Mucosa of gallbladder (tissue), 1 donor: Measurements from ENCODE around the gene KLHDC7B. TPM values are rescaled to one million over a fixed set of nuclear protein-coding genes. Genes with fewer than 3 reads are reported as not detected.
"Not testable (repeated sequence)": the region's sequence is repeated elsewhere in the genome, so short reads cannot be mapped to it uniquely, and the experiment has no call there.

Experiments
- DNase-seq: peaks from one replicate; pipeline ENCODE4 v3.0.0-alpha.2; 2020; ENCODE audit warnings: low spot score
- total RNA-seq: library from RNA; stranded (reverse); gene quantifications from one replicate; pipeline ENCODE4 v1.2.1, GENCODE V29; 2021
- donor health status: DM: no; HTN: no; CAD: no.

The KLHDC7B gene
- total RNA-seq, 1 donor from 2014 or later, result 0.17 TPM

DNA sequence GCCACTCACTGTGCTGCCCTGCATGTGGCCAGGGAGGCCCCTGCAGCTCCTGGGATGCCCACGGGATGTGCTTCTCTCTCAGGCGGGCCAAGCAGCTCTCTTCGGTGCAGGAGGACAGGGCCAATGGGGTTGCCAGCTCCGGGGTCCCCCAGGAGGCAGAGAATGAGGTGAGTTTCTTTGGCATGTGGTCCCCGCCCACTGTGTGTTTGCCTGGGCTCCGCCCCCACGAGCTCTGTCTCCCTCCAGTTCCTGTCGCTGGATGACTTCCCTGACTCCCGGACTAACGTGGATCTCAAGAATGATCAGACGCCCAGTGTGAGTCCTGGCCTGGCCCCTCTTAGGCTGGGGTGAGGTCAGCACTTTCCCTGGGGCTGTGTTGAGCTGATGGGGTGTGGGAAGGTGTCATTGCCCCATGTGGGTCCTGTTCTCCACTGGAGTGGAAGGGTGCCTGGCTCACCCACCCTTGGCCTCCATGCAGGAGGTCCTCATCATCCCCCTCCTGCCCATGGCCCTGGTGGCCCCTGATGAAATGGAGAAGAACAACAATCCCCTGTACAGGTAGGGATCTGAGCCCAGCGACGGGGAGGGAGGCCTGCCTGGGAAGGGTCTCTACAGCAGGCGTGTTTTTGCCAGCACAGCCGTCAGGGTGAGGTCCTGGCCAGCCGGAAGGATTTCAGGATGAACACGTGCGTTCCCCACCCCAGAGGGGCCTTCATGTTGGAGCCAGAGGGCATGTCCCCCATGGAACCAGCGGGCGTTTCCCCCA is 28.0 kb upstream of the KLHDC7B start:
- no peak for DNase-seq

GRCh38 chr22:50518606-50519005 is 27.1 kb upstream of the KLHDC7B start:
- no peak for DNase-seq

- no peak for DNase-seq
Observed at GRCh38 chr22:50519151-50519550, 26.5 kb upstream of the KLHDC7B start.

DNA sequence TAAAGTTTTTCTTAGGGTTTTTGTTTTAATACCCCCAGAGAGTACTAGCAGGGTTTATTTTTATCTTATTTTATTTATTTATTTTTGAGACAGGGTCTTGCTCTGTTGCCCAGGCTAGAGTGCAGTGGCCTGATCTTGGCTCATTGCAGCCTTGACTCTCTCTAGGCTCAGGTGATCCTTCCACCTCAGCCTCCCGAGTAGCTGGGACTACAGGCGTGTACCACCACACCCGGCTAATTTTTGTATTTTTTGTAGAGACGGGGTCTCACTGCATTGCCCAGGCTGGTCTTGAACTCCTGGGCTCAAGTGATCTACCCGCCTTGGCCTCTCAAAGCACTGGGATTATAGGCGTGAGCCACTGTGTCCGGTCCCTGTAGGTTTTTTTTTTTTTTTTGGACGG is 25.5 kb upstream of the KLHDC7B start:
- DNase-seq, result not testable (repeated sequence)

DNA sequence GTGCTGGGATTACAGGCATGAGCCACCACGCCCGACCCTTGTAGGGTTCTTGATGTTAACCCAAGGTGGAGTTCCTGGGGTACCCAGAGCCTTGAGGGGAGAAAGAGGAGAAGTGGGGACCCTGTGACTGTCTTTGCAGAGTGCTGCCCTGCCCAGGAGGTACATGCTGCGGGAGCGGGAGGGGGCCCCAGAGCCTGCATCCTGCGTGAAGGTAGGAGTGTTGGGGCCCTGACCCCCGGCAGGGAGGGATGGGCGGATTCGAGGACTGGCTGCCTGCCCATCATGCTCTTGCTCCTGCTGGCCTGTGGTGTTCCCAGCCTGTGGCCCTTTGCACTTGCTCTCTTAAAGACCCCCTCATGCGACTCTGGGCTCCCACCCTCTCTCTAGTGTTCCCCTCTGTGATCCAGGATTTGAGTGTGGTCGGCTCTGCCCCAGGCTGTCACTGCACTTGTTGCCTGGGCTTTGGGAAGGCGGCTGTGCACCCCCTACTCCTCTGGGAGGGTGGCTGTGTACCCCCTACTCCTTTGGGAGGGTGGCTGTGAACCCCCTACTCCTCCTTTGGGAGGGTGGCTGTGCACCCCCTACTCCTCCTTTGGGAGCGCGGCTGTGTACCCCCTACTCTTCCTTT is 24.8 kb upstream of the KLHDC7B start:
- DNase-seq, result no peak

GRCh38 chr22:50521710-50522109 is 24.0 kb upstream of the KLHDC7B start:
- DNase-seq, result no peak

DNA sequence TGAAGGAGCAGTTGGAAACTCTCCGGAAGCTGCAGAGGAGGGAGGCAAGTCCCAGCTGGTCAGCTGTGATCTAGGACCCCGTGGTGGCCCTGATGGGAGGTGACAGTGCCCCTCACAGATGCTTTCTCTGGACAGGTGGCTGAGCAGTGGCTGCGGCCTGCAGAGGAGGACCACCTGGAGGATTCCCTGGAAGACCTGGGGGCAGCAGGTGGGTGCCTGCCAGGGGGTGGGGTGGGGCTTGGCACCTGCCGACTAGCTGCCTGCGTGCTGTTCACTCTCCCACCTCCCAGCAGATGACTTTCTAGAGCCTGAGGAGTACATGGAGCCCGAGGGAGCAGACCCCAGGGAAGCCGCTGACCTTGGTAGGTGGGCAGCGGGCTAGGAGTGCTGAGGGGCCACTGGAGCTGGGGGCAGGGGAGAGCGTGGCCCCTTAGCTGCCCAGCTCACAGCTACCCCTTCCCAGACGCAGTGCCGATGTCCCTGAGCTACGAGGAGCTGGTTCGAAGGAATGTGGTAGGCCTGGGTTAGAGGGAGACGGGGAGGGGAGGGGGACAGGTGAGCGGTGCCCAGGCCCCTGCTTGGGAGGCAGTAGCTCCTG is 23.4 kb upstream of the KLHDC7B start:
- DNase-seq, result no peak

- no peak for DNase-seq
Observed at GRCh38 chr22:50522806-50523438, 22.8 kb upstream of the KLHDC7B start.

GRCh38 chr22:50523458-50523805 is 22.3 kb upstream of the KLHDC7B start:
- DNase-seq, result no peak

DNA sequence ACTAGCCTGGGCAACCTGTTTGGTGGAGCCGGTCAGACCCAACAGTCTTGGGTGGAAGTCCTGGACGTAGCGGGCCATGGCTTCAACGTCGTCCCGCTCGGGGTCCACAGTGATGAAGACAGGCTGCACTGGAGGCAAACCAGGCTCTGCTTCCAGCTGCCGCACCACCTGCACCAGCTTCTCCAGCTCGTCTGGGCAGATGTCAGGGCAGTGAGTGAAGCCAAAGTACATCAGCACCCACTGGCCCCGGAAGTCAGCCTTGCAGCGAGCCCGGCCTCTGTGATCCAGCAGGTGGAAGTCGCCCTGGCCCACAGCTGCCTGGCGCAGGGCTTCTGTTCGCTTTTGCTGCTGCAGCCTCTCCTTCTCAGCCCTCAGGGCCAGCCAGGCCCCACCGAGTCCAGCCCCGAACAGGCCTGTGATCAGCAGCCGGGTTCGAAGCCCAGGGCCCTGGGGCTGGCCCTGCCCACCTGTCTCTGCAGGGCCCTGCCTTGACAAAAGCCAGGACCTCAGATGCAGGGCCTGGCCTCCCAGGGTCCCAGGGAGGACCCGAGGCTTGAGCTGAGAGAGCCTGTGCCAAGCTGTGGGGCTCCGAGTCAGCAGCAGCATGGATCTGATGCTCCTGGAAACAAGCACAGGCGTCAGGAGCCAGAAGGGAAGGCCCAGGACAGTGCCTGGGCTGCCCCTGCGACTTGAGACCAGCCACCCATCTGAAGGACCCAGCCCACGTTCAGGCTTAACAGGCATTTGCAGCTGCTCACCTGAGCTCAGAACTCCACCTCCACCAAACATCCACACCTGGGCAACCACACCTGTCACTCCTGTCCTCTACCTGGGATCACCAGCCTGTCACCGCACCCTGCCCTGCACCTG is 21.7 kb upstream of the KLHDC7B start:
- no peak for DNase-seq

- DNase-seq, result no peak
Observed at GRCh38 chr22:50524676-50525103, 21.0 kb upstream of the KLHDC7B start.

DNA sequence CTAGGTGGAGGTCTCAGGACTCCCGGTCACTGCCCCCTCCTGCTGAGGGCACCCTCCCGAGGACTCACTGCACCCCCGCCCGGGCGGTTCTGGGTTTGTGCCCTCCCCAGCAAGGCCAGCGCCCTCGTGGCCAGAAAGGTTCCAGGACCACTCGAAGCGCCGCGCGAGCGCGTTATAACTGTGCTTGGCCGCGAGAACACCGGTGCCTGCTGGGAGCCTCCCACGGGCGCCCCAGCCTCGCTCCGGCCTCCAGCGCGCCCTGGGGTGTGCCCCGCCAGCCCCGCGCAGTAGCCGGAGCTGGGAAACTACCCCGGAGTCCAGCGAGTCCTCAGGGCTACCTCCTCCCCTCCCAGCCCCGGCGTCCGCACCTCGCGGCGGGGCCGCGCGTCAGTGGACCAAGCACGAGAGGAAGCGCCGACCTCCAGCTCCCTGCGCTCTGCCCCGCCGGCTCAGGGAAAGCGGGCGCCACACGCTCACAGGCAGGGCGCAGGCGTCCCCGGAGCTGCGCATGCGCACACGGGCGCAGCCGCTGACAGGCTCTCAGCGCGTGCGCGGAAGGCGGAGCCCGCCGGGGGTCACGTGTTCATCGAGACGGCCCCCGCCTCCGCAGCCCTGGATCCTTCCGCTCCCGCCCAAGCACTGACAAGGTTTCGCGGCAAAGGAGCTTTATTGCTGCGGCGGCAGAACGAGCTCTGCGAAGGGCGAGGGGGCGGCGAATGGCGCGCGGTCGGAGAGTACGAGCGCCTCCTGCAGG is 20.4 kb upstream of the KLHDC7B start, which contains the start of gene SCO2:
TSS of gene SCO2 (minus strand) at position 495 of the 754 bp plus-strand sequence. CDS start 1,187 bp downstream, outside the sequence.
- DNase-seq, result peak; percentile 97

DNA sequence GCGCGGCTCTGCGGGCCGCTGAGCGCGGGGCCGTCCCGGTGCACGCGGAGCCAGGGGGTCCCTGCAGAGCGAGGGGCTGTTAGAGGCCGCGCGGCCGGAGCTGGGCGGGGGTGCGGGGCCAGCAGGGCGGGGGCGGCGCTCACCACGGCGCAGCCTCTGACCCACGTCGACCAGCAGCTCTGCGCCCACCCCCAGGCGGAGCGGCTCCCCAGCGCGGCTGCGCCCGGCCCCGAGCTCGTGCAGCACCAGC is 19.9 kb upstream of the KLHDC7B start:
- DNase-seq, result no peak

DNA sequence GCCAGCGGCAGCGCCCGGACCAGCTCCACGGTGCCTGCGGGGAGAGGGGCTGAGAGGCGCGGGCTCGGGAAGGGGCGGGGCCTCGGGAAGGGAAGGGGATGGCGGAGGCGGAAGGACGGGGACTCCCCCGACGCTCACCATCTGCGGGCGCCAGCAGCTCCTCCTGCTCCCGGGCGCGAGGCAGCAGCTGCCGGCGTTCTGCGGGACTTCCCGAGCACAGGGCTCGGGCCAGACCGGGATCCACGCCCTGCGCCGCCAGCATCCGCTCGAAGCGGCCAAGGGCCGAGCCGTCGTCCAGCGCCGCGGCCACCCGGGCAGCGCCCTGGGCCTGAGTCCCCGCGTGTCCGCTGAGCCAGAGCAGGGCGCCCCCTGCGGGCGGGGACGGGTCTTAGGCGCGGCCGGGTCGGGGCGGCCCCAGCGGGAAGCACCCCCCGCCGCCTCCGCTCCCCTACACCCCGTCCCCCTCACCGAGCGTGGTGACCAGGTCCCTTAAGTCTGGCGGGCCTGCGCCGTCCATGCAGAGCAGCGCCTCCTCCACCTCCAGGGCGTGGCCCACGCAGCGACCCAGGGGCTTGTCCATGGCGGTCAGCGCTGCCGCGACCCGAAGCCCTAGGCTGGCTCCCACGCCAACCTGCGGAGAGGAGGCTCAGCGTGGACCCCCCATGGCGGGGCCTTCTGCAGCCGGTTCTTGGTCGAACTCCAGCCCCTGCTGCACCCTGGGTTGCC is 19.4 kb upstream of the KLHDC7B start:
- peak; percentile 69 for DNase-seq

DNA sequence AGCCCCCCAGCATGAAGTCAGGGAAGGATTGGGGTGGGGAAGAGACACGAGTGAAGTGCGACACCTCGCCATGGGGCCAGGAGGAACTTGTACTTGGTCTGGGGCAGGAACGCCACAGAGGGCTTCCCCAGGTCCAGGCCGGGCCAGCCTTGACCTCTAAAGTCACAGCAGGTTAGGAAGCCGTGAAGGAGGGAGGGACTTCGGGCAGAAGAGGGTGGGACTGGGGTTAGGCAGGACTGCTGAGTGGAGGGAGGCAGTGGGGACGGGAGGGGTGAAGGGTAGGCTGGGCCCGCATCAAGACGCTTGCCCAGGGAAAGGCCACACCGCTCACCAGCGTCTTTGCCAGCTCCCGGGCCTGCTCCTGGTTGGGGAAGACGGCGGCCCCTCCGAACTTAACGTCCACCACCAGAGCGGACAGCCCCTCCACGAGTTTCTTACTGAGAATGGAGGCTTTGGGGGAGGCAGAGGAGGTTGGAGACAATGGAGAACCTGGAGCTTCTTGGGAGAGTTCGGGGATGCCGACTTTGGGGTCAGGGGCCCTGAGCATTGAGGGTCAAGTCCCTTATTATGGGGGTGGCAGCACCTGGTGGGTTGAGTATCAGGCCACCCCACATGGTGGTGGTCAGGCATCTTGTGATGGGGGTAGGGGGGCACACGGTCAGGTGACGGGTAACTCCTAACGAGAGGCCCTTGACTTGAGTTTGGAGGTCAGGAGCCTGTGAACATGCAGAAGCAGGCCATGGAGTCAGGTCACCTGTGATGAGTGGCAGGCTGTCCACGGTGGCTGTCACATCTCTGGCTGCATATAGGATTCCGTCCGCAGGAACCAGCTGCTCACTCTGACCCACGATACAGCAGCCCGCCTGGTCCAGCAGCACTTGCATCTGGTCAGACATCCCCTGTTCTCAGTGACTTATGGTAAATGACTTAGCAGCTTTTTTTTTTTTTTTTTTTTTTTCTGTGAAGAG is 18.6 kb upstream of the KLHDC7B start:
- no peak for DNase-seq

GRCh38 chr22:50527921-50528681 is 17.6 kb upstream of the KLHDC7B start:
- no peak for DNase-seq

DNA sequence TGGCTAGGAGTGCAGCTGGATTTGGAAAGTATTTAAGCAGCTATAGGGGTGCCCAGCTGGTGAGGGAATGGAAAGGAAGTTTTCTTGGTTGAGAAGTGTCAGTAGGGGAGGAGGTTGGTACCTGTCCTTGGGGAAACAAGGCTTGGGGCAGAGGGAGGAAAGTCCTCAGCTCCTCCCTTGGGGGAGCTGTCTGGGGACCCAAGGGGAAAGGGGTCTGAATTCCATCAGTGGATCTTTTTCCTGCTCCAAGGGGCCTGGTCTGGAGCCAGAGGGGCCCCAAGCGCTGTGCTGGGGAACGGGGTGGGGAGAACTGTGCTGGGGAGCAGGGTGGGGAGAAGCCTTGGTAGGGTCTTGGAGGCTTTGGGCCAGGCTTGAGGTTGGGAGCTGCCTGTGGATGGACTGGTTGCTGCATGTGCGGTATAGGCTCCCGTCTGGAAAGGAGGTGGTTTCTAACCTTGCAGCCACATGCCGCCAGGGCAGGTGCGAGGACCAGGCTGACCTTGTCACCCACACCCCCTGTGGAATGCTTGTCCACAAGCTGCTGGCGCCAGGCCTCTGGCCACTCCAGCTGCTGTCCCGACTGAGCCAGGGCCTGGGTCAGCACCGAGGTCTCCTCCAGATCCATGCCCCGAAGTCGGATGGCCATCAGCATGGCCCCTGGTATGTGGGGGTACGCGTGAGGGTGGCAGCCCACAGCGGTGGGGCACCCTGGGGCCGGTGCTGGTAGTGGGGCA is 16.9 kb upstream of the KLHDC7B start:
- DNase-seq, result no peak

DNA sequence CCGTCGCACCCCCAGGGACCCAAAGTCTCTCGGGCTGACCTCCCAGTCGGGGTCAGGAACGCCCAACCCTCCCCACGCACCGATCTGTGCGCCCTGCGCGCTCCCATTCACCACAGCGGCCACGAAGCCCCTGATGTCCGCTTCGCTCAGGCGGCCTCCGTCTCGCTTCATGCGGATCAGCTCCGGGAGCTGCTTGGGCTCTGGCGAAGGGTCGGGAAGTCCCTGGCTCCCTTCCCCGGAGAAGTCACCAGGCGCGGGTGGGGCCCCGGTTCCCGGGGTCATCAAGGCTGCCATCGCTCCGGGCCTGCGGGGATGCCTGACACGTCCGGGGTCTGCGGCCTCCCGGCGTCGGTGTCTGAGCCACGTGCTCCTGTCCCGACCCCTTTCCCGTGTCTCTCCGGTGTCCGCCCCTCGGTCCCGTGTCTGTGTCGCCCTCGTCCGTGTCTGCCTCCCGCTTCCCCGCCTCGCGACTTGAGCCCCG is 16.2 kb upstream of the KLHDC7B start:
- no peak for DNase-seq
